GM12873 (cell line): ENCODE data around the gene HMGA1.

Experiments
- CTCF ChIP-seq: IDR thresholded peaks from 2 replicates; pipeline ENCODE4 v1.5.1; 2012; ENCODE audit warnings: low read depth, mild to moderate bottlenecking, moderate library complexity, low read length, control low read depth; ENCODE audit not compliant: insufficient read depth; ENCODE audit errors: missing control alignments

Gene HMGA1

GRCh38 chr6:34238585-34239499 lies 2.2 kb downstream of the HMGA1 start:
- no peak for TF ChIP-seq CTCF

- no peak for TF ChIP-seq CTCF
Measured at GRCh38 chr6:34239500-34239825, 2.8 kb downstream of the HMGA1 start.

- TF ChIP-seq CTCF = no peak
Measured at GRCh38 chr6:34239893-34240292, 3.2 kb downstream of the HMGA1 start.

- no peak for TF ChIP-seq CTCF
Measured at GRCh38 chr6:34240329-34241248, 3.9 kb downstream of the HMGA1 start.

- no peak for TF ChIP-seq CTCF
Measured at GRCh38 chr6:34241351-34242215, 4.9 kb downstream of the HMGA1 start.

- no peak for TF ChIP-seq CTCF
Measured at GRCh38 chr6:34242252-34243130, 5.8 kb downstream of the HMGA1 start.
